DMS114 treated with DMSO at 0.1 percent for 48 hours (cell line): Measurements from ENCODE around the gene CFAP54.
"Not testable (repeated sequence)": the region's sequence is repeated elsewhere in the genome, so short reads cannot be mapped to it uniquely, and the experiment has no call there.

Experiments
- DNase-seq: peaks from one replicate; lab custom pipeline; 2025; ENCODE audit not compliant: unreplicated experiment; lab: John Stamatoyannopoulos, UW

Gene CFAP54

DNA sequence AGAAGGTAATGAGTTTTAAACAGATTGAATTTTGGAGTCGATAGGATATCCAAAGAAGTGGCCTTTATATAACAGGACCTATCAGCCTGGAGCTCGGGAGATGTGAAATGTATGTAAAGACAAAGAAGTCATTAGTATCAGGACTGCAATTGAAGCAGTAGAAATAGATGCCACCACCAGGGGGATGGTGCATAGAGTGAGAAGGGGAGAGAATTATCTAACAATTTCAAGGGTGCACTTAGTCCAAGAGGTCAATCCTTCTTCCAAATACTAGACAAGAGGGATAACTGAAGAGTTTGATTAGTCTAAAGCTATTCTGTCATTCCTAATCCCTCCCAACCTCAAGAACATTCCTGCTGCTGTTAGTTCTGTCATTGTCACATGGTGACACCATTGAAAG is 127.8 kb downstream of the CFAP54 start:
- DNase-seq: no peak

DNA sequence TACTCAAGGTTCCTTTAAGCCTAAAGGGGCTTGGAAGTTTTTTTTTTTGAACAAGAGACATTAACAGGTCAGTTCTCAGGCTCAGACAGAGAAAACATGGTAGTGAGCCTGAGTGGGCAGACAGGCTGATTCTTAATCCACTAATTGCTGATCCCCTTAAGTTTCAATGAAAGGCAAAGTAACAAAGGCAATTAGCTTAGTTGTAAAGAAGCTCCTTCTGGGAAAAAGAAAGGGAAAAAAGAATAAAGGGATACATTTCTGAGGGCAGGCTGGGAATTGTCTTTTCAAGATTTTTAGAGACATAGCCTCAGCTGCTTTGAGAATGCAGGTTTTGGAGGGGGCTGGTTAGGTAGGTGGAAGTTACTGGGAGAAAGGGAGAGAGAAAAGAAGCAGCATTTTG is 133.8 kb downstream of the CFAP54 start:
- no peak for DNase-seq

GRCh38 chr12:96623656-96624217 is 134.4 kb downstream of the CFAP54 start:
- no peak for DNase-seq

GRCh38 chr12:96635844-96636243 is 146.5 kb downstream of the CFAP54 start:
- no peak for DNase-seq

DNA sequence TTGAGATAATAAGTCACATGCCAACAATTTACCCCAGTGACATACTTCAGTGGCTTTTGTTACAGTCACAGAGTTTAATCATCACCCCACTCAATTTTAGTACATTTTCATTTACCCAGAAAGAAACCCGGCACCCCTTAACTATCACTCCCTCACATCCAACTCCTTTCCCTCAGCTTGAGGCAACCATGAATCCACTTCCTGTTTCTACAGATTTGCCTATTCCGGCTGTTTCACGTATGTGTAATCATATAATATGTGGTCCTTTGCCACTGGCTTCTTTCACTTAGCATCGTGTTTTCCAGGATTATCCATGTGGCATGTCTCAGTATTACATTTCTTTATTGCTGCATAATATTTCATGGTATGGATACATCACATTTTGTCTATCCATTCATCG is 147.5 kb downstream of the CFAP54 start:
- DNase-seq: no peak

- DNase-seq: no peak
Measured at GRCh38 chr12:96648923-96649322, 159.5 kb downstream of the CFAP54 start.

DNA sequence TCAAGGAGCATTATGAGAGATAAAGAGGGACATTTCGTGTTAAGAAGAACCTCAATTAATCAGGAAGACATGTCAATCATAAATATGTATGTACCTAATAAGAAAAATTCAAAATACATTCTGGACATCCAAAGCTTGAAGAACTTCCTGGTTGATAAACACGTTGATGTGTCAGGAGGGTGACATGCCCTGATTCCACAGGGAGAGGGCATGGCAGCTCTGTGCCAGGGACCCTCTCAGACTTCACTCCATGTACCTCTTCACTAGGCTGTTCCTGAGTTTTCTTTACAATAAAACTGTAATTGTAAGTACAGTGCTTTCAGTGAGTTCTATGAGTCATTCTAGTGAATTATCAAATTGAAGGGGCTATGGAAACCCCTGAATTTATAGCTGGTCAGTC is 163.5 kb downstream of the CFAP54 start:
- DNase-seq: no peak

- DNase-seq: no peak
Measured at GRCh38 chr12:96658075-96658474, 168.7 kb downstream of the CFAP54 start.

- DNase-seq: no peak
Measured at GRCh38 chr12:96669786-96670185, 180.4 kb downstream of the CFAP54 start.

- no peak for DNase-seq
Measured at GRCh38 chr12:96670334-96670899, 181.0 kb downstream of the CFAP54 start.

GRCh38 chr12:96675519-96675918 is 186.1 kb downstream of the CFAP54 start:
- not testable (repeated sequence) for DNase-seq

DNA sequence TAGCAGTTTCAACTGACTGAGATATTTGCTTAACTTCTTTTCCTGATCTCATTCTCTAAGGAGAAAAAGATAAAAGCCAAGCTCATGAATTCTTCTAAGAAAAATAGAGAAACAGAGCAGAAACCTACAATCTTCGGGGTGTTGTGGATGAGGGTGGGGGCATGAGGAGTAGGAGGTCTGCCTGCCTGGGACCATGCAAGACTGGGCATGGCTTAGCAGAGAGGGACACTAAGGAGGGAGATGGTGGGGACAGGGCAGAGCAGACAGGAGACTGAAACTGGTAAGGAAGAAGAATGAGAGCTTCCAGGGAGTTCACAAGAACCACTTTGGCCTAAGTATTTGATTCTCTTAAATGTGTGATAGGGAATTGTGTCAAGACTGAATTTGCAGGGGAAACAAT is 188.0 kb downstream of the CFAP54 start:
- DNase-seq: no peak

DNA sequence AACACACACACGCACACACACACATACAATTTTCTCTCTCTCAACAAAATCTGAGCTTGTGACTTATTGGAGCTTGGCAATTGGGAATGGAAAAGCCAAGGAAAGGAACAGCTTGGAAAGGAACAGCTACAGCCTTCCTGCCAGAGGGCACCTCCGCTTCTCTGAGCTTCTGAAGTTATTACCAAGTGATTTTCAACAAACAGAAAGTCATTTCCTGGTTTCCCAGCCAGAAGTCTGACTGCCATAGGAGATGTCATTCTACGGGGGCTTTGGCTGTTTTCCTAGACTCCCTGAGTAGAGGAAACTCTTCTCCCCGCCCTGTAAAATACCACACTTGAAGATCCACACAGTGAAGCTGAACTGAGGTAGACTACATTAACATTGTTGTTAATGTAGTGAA is 198.3 kb downstream of the CFAP54 start:
- DNase-seq: no peak

- peak; percentile 24 for DNase-seq
Measured at GRCh38 chr12:96698521-96698920, 209.1 kb downstream of the CFAP54 start.

- peak; percentile 17 for DNase-seq
Measured at GRCh38 chr12:96698965-96699364, 209.6 kb downstream of the CFAP54 start.

DNA sequence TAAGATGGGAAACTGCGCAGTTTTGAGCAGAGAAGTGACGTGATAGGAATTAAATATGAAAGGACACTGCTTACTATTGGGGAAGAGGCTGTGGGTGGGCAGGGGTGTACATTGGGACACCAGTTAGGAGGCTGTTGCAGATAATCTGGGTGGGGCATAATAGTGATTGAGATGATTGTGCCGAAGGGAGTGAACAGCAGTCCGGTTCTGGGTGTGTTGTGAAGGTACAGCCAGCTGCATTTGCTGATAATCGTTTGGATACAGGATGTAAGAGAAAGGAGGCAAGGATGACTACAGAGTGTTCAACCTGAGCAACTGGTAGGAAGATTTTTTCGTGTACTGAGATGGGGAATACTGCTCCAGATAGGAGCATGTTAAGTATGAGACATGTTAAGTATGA is 212.5 kb downstream of the CFAP54 start:
- DNase-seq: no peak

DNA sequence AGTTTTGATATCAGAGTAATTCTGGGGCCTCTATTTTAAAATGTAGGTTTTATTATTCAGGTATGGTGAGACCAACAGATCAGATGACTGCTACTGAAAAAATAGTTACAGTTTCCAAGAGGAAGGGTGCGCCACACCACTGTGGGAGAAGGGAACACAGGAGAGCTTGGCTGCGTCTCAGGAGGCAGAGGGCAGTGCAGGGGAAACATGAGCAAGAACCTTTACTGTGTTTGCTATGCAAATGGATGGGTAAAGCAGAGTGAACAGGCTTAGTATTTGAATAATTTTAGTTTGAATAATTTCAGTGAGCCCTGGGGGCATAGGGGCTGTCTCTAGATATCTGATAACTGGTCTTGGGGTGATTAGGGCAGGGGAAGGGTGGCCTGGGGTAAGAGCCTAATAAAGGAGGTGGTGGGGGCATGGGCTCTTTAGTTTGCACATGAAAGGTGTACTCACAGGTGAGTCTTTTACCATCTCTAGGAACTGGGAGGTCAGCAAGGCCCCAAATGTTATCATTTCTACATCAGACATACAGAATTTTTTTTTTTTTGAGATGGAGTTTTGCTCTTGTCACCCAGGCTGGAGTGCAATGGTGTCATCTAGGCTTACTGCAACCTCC is 220.9 kb downstream of the CFAP54 start:
- DNase-seq: no peak

- no peak for DNase-seq
Measured at GRCh38 chr12:96711364-96711763, 222.0 kb downstream of the CFAP54 start.

DNA sequence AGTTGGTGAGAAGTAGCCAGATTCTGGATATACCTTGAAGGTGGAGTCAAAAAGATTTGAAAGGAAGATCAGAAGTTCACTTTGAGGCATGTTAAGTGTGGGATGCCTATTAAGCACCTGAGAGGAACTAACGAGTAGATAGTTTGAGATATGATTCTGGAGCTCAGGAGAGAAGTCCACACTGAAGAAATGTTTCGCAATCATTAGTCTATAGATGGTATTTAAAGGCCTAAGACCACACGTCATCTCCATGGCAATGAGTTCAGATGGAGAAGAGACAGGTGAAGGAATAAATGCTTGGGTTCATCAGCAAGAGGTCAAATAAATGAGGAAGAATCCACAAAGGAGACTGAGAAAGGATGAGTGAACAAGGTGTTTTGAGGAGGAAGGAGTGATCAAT is 224.8 kb downstream of the CFAP54 start:
- no peak for DNase-seq

DNA sequence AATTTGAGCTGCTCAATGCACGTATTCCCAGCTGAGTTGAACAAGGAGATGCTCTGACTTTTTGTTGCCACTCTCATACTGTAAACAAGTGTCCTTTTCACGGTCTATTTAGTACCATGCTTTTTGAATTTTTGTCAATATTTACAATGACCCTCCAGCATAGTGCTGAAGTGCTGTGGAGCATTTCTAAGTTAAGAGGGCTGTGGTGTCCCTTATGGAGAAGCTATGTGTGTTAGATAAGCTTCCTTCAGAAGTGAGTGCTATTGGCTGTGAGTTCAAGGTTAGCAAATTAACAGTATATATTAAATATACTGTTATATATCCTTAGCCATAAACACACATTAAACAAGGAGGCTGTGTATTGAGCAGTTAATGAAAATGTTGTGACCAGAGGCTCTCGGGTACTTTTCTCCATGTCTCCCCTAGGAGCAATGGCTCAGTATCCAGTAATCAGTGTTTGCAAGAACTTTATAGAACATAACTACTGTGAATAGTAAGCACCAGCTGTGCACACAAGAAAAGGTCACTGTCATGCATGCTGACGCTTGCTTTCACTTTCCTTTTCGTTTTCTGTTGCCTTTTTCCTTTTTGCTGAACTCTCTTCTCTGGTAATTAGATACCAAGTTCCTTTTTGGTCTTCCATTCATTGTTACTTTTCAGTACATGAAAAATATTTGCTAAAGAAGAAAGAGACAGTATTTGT is 230.4 kb downstream of the CFAP54 start:
- no peak for DNase-seq

GRCh38 chr12:96720363-96720705 is 231.0 kb downstream of the CFAP54 start:
- DNase-seq: no peak

GRCh38 chr12:96729466-96729865 is 240.1 kb downstream of the CFAP54 start:
- not testable (repeated sequence) for DNase-seq
